IMR-90 (cell line): ENCODE data around the gene YBX2. TPM values are rescaled to one million over a fixed set of nuclear protein-coding genes. Genes with fewer than 3 reads are reported as not detected.

Experiments used
- ATAC-seq: fragments of 200-7000 bp; cut with Tn5 transposase; 2 replicates; pipeline ENCODE4 v1.9.1; 2020; ENCODE audit warnings: low read depth, mild to moderate bottlenecking, moderate library complexity
- BruUV-seq: library from RNA; stranded (reverse); fragments of 400-500 nt; replicated peaks from 2 replicates; lab custom pipeline; 2021; lab: Mats Ljungman, UMichigan
- CTCF ChIA-PET: fragments of 300-600 bp; formaldehyde crosslinking; extraction: SDS; loops from one replicate; lab custom pipeline; 2021; ENCODE audit warnings: antibody characterized with exemption; lab: Yijun Ruan, JAX
- POLR2A ChIA-PET: fragments of 300-600 bp; sonication (Branson Sonifier 250); formaldehyde crosslinking; loops from one replicate; lab custom pipeline; 2022; ENCODE audit warnings: antibody characterized with exemption; ENCODE audit not compliant: unreplicated experiment; lab: Charles Lee
- DNase-seq: peaks from one replicate; pipeline ENCODE4 v3.0.0; 2013
- H2AFZ ChIP-seq: replicated peaks from 2 replicates; pipeline ENCODE3; 2013; ENCODE audit warnings: low read length, mild to moderate bottlenecking; ENCODE audit not compliant: poor library complexity
- H2AK5ac ChIP-seq: 2 replicates; pipeline ENCODE4 v1.6.1; 2013; ENCODE audit warnings: low read depth, low read length, inconsistent platforms
- H2AK9ac ChIP-seq: replicated peaks from 2 replicates; pipeline ENCODE3; 2013; ENCODE audit warnings: mild to moderate bottlenecking, low read depth, low read length, moderate library complexity; ENCODE audit not compliant: poor library complexity
- H2BK120ac ChIP-seq: 2 replicates; pipeline ENCODE4 v1.6.1; 2013; ENCODE audit warnings: low read depth, low read length, inconsistent platforms
- H2BK15ac ChIP-seq: 3 replicates; pipeline ENCODE4 v1.6.1; 2013; ENCODE audit warnings: low read depth, low read length, inconsistent platforms
- H2BK20ac ChIP-seq: 2 replicates; pipeline ENCODE4 v1.6.1; 2013; ENCODE audit warnings: low read depth, mild to moderate bottlenecking, inconsistent platforms, low read length, moderate library complexity
- H2BK5ac ChIP-seq: 2 replicates; pipeline ENCODE4 v1.6.1; 2013; ENCODE audit warnings: mild to moderate bottlenecking, low read depth, low read length, inconsistent platforms; ENCODE audit not compliant: poor library complexity, severe bottlenecking
- H3K14ac ChIP-seq: replicated peaks from 2 replicates; pipeline ENCODE4 v1.6.1; 2013; ENCODE audit warnings: low read depth, low read length, inconsistent platforms
- H3K18ac ChIP-seq: 2 replicates; pipeline ENCODE4 v1.6.1; 2013; ENCODE audit warnings: low read depth, low read length, control low read depth
- H3K23ac ChIP-seq: 2 replicates; pipeline ENCODE4 v1.6.1; 2013; ENCODE audit warnings: low read depth, low read length, inconsistent platforms
- H3K27ac ChIP-seq: 2 replicates; pipeline ENCODE4 v1.5.1; 2013; ENCODE audit warnings: mild to moderate bottlenecking, control low read depth, low read length; ENCODE audit not compliant: insufficient read depth
- H3K27me3 ChIP-seq: 2 replicates; pipeline ENCODE4 v1.6.1; 2013; ENCODE audit warnings: low read length; ENCODE audit not compliant: control insufficient read depth, insufficient read depth
- H3K36me3 ChIP-seq: 2 replicates; pipeline ENCODE4 v1.6.1; 2013; ENCODE audit warnings: low read length, mixed read lengths; ENCODE audit not compliant: control insufficient read depth, insufficient read depth
- H3K4ac ChIP-seq: 2 replicates; pipeline ENCODE4 v1.6.1; 2013; ENCODE audit warnings: low read depth, low read length, inconsistent platforms
- H3K4me1 ChIP-seq: 2 replicates; pipeline ENCODE4 v1.6.1; 2013; ENCODE audit warnings: low read length, mixed read lengths; ENCODE audit not compliant: control insufficient read depth, insufficient read depth
- H3K4me2 ChIP-seq: 2 replicates; pipeline ENCODE4 v1.6.1; 2013; ENCODE audit warnings: low read depth, mild to moderate bottlenecking, control low read depth, low read length, moderate library complexity
- H3K4me3 ChIP-seq: 2 replicates; pipeline ENCODE4 v1.5.1; 2013; ENCODE audit warnings: low read depth, mild to moderate bottlenecking, control low read depth, low read length, moderate library complexity; ENCODE audit not compliant: insufficient read depth
- H3K56ac ChIP-seq: 2 replicates; pipeline ENCODE4 v1.6.1; 2013; ENCODE audit warnings: low read length, inconsistent platforms; ENCODE audit not compliant: insufficient read depth; ENCODE audit errors: extremely low read depth
- H3K79me1 ChIP-seq, 2 experiments: 2 replicates each; pipeline ENCODE4 v1.6.1; 2013; ENCODE audit warnings: low read length in 2 of 2, inconsistent platforms in 1 of 2, low read depth in 1 of 2
- H3K9ac ChIP-seq: 2 replicates; pipeline ENCODE4 v1.6.1; 2013; ENCODE audit warnings: low read depth, low read length, control low read depth
- H3K9me1 ChIP-seq: 2 replicates; pipeline ENCODE4 v1.6.1; 2013; ENCODE audit warnings: low read length, inconsistent platforms; ENCODE audit not compliant: insufficient read depth
- H3K9me3 ChIP-seq: 2 replicates; pipeline ENCODE4 v1.6.1; 2013; ENCODE audit warnings: low read length; ENCODE audit not compliant: control insufficient read depth, insufficient read depth
- H4K20me1 ChIP-seq: 2 replicates; pipeline ENCODE4 v1.6.1; 2013; ENCODE audit warnings: low read length, inconsistent platforms; ENCODE audit not compliant: insufficient read depth
- H4K5ac ChIP-seq: 2 replicates; pipeline ENCODE4 v1.6.1; 2013; ENCODE audit warnings: mild to moderate bottlenecking, low read depth, low read length, control low read depth
- H4K8ac ChIP-seq, 2 experiments: 2 replicates each; pipeline ENCODE4 v1.6.1; 2013; ENCODE audit warnings: low read depth in 2 of 2, low read length in 2 of 2, control low read depth in 1 of 2, inconsistent platforms in 1 of 2
- H4K91ac ChIP-seq: 2 replicates; pipeline ENCODE4 v1.6.1; 2013; ENCODE audit warnings: low read depth, low read length, inconsistent platforms; ENCODE audit not compliant: insufficient read depth
- CEBPB ChIP-seq: IDR thresholded peaks from 2 replicates; pipeline ENCODE4 v1.6.1; 2012; ENCODE audit warnings: low read depth, low read length, improper control_type of control experiment
- MAFK ChIP-seq: IDR thresholded peaks from 2 replicates; pipeline ENCODE4 v1.6.1; 2012; ENCODE audit warnings: low read depth, low read length, improper control_type of control experiment
- MAZ ChIP-seq: IDR thresholded peaks from 2 replicates; pipeline ENCODE4 v1.6.1; 2012; ENCODE audit warnings: low read depth, mild to moderate bottlenecking, low read length, improper control_type of control experiment, moderate library complexity, borderline replicate concordance
- MXI1 ChIP-seq: IDR thresholded peaks from 2 replicates; pipeline ENCODE4 v1.6.1; 2012; ENCODE audit warnings: low read depth, mild to moderate bottlenecking, low read length, moderate library complexity, borderline replicate concordance
- NFE2L2 ChIP-seq: fragments of 150-350 bp; IDR thresholded peaks from 2 replicates; pipeline ENCODE4 v1.6.1; 2016; ENCODE audit warnings: low read depth, mild to moderate bottlenecking, low read length
- SMC3 ChIP-seq: fragments of 150-350 bp; IDR thresholded peaks from 2 replicates; pipeline ENCODE4 v1.6.1; 2016; ENCODE audit warnings: low read depth, mild to moderate bottlenecking, antibody characterized with exemption, low read length, moderate library complexity
- WGBS, 2 experiments: methylation state at CpG; one replicate each; pipeline versions ENCODE4 v1.1.5 to v1.1.7; 2013; ENCODE audit warnings: missing lambda C conversion rate in 2 of 2; ENCODE audit not compliant: insufficient read length in 1 of 2; ENCODE audit errors: extremely low coverage in 2 of 2; 5-methylcytosine and 5-hydroxymethylcytosine counted together
- dilution Hi-C: fragments of 300-500 bp; cut with HindIII; formaldehyde crosslinking; loops from one replicate; pipeline ENCODE4 v1.14.3; 2018; ENCODE audit warnings: low sequenced_read_pairs; ENCODE audit not compliant: unreplicated experiment
- in situ Hi-C: fragments of 300-500 bp; cut with MboI; formaldehyde crosslinking; loops from 3 replicates; pipeline ENCODE4 v1.14.3; 2019; ENCODE audit warnings: low sequenced_read_pairs, inconsistent platforms, mixed read lengths
- intact Hi-C: fragments of 100-400 bp; cut with micrococcal nuclease; formaldehyde crosslinking; loops from 2 replicates; pipeline ENCODE4 v1.10.0; 2022
- polyA plus RNA-seq, 3 experiments: library from polyadenylated mRNA; depleted of rRNA; stranded (reverse); fragments of >200 nt; gene quantifications; 2 replicates each; pipeline ENCODE4 v1.2.3, GENCODE V29; 2012; ENCODE audit warnings: low replicate concordance in 1 of 3
- total RNA-seq: library from RNA; depleted of rRNA; stranded (reverse); fragments of >200 nt; gene quantifications from 2 replicates; pipeline ENCODE4 v1.2.3, GENCODE V29; 2012
- TF ChIP-seq, protein P1 (sequence below): conservative IDR thresholded peaks from 2 replicates; pipeline ENCODE4 v1.5.1; 2012; ENCODE audit warnings: mild to moderate bottlenecking, low read depth, low read length, improper control_type of control experiment
- TF ChIP-seq, protein P2 (sequence below): fragments of 150-350 bp; IDR thresholded peaks from 2 replicates; pipeline ENCODE4 v1.6.1; 2017; ENCODE audit warnings: mild to moderate bottlenecking, antibody characterized with exemption, low read length, low read depth

Gene YBX2
- total and polyA plus RNA-seq, 2 of the 4 experiments (the other 2 are of a cell fraction) = 0.17 TPM; not detected in 1

DNA sequence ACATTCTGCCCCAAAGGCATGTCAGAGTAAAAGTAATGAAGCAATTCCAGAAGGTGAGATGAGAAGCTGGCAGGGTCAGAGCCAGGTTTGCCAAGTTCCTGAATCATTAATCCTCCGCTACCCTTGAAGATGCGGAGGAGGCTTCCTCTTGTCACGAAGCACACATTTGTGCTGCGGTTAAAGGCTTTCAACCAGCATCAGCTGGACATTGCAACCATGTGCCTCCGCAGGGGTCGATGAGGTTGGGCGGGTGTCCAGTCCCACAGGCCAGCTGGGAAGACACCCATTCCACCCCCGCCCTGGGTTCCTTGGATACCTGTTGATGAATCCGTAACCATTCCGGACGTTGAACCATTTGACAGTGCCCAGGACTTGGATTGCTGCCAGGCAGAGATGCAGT lies 1.3 kb downstream of the YBX2 start:
- Histone ChIP-seq H2AFZ (no peak overlapping the region), H2AK5ac (no peak overlapping the region), H2BK5ac (no peak overlapping the region), H3K4ac (no peak overlapping the region), H3K36me3 (no peaks in the 10 kb centered on the region), H3K27ac (no peak overlapping the region), H3K4me2 (no peak overlapping the region), H4K8ac (no peak overlapping the region), H3K4me1 (peaks cover 3% of the 10 kb centered on the region), H3K23ac (no peak overlapping the region), H2AK9ac (no peak overlapping the region), H3K9me3 (no peaks in the 10 kb centered on the region; the same call in 1 of the 2 replicates), H3K27me3 (peaks cover 62% of the 10 kb centered on the region), H3K14ac (no peak overlapping the region), H2BK15ac (no peak overlapping the region), H3K18ac (no peak overlapping the region), H3K56ac (no peak overlapping the region), H4K5ac (no peak overlapping the region), H3K9me1 (no peaks in the 10 kb centered on the region; the same call in 1 of the 2 replicates), H3K4me3 (no peak overlapping the region), H4K20me1 (0 out of 2 replicates have a peak, but pooled peaks cover 3% of the 10 kb centered on the region), H3K79me1 (no peaks in the 10 kb centered on the region), H3K9ac (no peak overlapping the region), H4K91ac (no peak overlapping the region), H2BK20ac (no peak overlapping the region), H2BK120ac (no peak overlapping the region)
- no peak for ATAC-seq
- dilution Hi-C loops = no loop called here
- intact Hi-C loops = no loop called here
- TF ChIP-seq MAFK (no peak), SMC3 (no peak), NFE2L2 (no peak), MXI1 (no peak), CEBPB (no peak), MAZ (no peak)
- TF ChIP-seq, protein P1, sequence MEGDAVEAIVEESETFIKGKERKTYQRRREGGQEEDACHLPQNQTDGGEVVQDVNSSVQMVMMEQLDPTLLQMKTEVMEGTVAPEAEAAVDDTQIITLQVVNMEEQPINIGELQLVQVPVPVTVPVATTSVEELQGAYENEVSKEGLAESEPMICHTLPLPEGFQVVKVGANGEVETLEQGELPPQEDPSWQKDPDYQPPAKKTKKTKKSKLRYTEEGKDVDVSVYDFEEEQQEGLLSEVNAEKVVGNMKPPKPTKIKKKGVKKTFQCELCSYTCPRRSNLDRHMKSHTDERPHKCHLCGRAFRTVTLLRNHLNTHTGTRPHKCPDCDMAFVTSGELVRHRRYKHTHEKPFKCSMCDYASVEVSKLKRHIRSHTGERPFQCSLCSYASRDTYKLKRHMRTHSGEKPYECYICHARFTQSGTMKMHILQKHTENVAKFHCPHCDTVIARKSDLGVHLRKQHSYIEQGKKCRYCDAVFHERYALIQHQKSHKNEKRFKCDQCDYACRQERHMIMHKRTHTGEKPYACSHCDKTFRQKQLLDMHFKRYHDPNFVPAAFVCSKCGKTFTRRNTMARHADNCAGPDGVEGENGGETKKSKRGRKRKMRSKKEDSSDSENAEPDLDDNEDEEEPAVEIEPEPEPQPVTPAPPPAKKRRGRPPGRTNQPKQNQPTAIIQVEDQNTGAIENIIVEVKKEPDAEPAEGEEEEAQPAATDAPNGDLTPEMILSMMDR = no peak
- TF ChIP-seq, protein P2, sequence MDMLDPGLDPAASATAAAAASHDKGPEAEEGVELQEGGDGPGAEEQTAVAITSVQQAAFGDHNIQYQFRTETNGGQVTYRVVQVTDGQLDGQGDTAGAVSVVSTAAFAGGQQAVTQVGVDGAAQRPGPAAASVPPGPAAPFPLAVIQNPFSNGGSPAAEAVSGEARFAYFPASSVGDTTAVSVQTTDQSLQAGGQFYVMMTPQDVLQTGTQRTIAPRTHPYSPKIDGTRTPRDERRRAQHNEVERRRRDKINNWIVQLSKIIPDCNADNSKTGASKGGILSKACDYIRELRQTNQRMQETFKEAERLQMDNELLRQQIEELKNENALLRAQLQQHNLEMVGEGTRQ = no peak
- in situ Hi-C loops = no loop called here
- BruUV-seq = no TSS peak
- POLR2A ChIA-PET = no interaction called here
- CTCF ChIA-PET = no interaction called here
- DNase-seq = no peak
- 94% methylated on average over 9 of the region's 11 CpGs; no CpG with 5 or more reads in 1 of the 2 experiments for WGBS, 2 experiments
